ENCODE measurements around the gene ELANE. TPM values are rescaled to one million over a fixed set of nuclear protein-coding genes. Genes with fewer than 3 reads are reported as not detected.
A peak's percentile ranks its signal among the peaks of the same experiment; 100 is the strongest.
"Not testable (repeated sequence)": the region's sequence is repeated elsewhere in the genome, so short reads cannot be mapped to it uniquely, and the experiment has no call there.

The ELANE gene
- total RNA-seq, 2 donors from 2014 or later = 0.67 to 0.83 TPM

GRCh38 chr19:835210-835810 is 16.8 kb upstream of the ELANE start:
- no peak for TF ChIP-seq CTCF (IDR thresholded peaks at IDR 0.05)
- H3K9me3 ChIP-seq = no peaks in the 10 kb centered on the region
- H3K4me1 ChIP-seq = no peaks in the 10 kb centered on the region
- no peaks in the 10 kb centered on the region for H3K36me3 ChIP-seq
- DNase-seq (ENCODE audit: low spot score) = no peak
- no peak overlapping the region for H3K27ac ChIP-seq
- H3K27me3 ChIP-seq = no peaks in the 10 kb centered on the region
- no peak overlapping the region for H3K4me3 ChIP-seq

GRCh38 chr19:840519-841206 is 11.4 kb upstream of the ELANE start, which contains the start of gene PRTN3:
PRTN3 (plus strand) TSS chr19:840999; CDS start chr19:841009, 10 bp downstream.
- Histone ChIP-seq H3K36me3 (no peaks in the 10 kb centered on the region), H3K4me1 (peaks cover 0 to 12% of the 10 kb centered on the region in 2 donors), H3K9me3 (no peaks in the 10 kb centered on the region), H3K27ac (no peak within 1 kb of the TSS), H3K27me3 (peaks cover 0 to 8% of the 10 kb centered on the region in 2 donors), H3K4me3 (no peak within 1 kb of the TSS)
- no peak for TF ChIP-seq CTCF (IDR thresholded peaks at IDR 0.05)
- no peak for DNase-seq (ENCODE audit: low spot score)

- not testable (repeated sequence) for H3K36me3 ChIP-seq; DNase-seq (ENCODE audit: low spot score); H3K27me3 ChIP-seq; H3K9me3 ChIP-seq; H3K27ac ChIP-seq; H3K4me3 ChIP-seq
- H3K4me1 ChIP-seq = peaks cover 0 to 15% of the 10 kb centered on the region in 2 donors
These were observed 9.3 kb upstream of the ELANE start for GRCh38 chr19:842802-843179.

GRCh38 chr19:843180-843835 is 8.8 kb upstream of the ELANE start:
- Histone ChIP-seq H3K4me3 (peak overlapping the region in 1 of 2 donors; percentile 42), H3K27me3 (peaks cover 0 to 8% of the 10 kb centered on the region in 2 donors), H3K9me3 (no peaks in the 10 kb centered on the region), H3K36me3 (no peaks in the 10 kb centered on the region), H3K27ac (no peak overlapping the region), H3K4me1 (peaks cover 0 to 21% of the 10 kb centered on the region in 2 donors)
- no peak for TF ChIP-seq CTCF (IDR thresholded peaks at IDR 0.05)
- DNase-seq (ENCODE audit: low spot score) = no peak

GRCh38 chr19:843836-844545 is 8.1 kb upstream of the ELANE start:
- TF ChIP-seq CTCF (IDR thresholded peaks at IDR 0.05) = no peak
- Histone ChIP-seq H3K27ac (no peak overlapping the region), H3K9me3 (no peaks in the 10 kb centered on the region), H3K4me3 (peak overlapping the region in 1 of 2 donors; percentile 42), H3K27me3 (peaks cover 0 to 8% of the 10 kb centered on the region in 2 donors), H3K4me1 (peaks cover 0 to 23% of the 10 kb centered on the region in 2 donors), H3K36me3 (no peaks in the 10 kb centered on the region)
- DNase-seq (ENCODE audit: low spot score) = no peak

- no peaks in the 10 kb centered on the region for H3K36me3 ChIP-seq
- no peaks in the 10 kb centered on the region for H3K9me3 ChIP-seq
- H3K4me1 ChIP-seq = peaks cover 0 to 23% of the 10 kb centered on the region in 2 donors
- DNase-seq (ENCODE audit: low spot score) = no peak
- no peak for TF ChIP-seq CTCF (IDR thresholded peaks at IDR 0.05)
- no peak overlapping the region for H3K27ac ChIP-seq
- peaks cover 0 to 8% of the 10 kb centered on the region in 2 donors for H3K27me3 ChIP-seq
- no peak overlapping the region for H3K4me3 ChIP-seq
These were observed 7.5 kb upstream of the ELANE start for GRCh38 chr19:844546-844971.
